SH-SY5Y (cell line): ENCODE data around the gene DLL3.

Source experiments
- GATA2 ChIP-seq: IDR thresholded peaks from 2 replicates; pipeline ENCODE4 v1.6.1; 2011; ENCODE audit warnings: mild to moderate bottlenecking, low read depth, low read length
- GATA3 ChIP-seq: IDR thresholded peaks from 2 replicates; pipeline ENCODE4 v1.6.1; 2011; ENCODE audit warnings: low read depth, mild to moderate bottlenecking, low read length, moderate library complexity

DLL3 gene

GRCh38 chr19:39506598-39506943 lies 7.8 kb downstream of the DLL3 start:
- no peak for TF ChIP-seq GATA2

- TF ChIP-seq GATA2: no peak
- TF ChIP-seq GATA3: no peak
Measured at GRCh38 chr19:39506944-39507714, 8.4 kb downstream of the DLL3 start.

GRCh38 chr19:39507715-39508364 lies 9.1 kb downstream of the DLL3 start:
- TF ChIP-seq GATA2 (peak; percentile 64; the same call in 1 of the 2 replicates), GATA3 (no peak)

DNA sequence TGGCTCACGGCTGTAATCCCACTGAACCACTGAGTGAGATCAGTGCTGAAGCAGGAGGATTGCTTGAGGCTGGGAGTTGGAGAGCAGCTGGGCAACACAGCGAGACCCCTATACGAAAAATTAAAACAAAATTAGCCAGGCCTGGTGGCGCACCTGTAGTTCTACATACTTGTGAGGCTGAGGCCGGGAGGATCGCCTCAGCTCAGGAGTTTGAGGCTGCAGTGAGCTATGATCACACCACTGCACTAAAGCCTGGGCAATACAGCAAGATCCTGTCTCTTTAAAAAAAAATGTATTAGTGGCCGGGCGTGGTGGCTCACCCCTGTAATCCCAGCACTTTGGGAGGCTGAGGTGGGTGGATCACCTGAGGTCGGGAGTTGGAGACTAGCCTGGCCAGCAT lies 9.9 kb downstream of the DLL3 start:
- no peak for TF ChIP-seq GATA3
- TF ChIP-seq GATA2: no peak

DNA sequence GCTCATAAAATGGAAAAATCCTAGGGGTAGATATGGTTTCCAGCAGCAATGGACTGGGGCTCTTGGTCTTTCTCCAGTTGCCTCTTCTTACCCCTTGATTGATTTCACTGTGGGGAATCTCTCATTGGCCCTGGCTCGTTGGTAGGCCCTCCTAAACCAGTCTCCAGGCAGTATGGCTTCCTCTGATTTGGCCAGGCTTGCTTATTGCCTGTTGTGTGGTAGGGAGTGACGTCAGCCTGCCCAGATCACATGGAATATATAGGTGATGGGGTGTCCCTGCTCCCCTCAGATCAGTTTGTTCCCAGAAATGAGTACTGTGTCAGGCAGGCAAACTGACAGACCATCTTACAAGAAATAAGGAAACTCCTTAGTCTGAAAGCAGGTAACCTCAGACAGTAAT lies 10.5 kb downstream of the DLL3 start:
- TF ChIP-seq GATA3: no peak
- TF ChIP-seq GATA2: no peak

- TF ChIP-seq GATA2: no peak
Measured at GRCh38 chr19:39512988-39513387, 14.2 kb downstream of the DLL3 start.

- TF ChIP-seq GATA3 (no peak), GATA2 (no peak)
Measured at GRCh38 chr19:39514840-39515550, 16.2 kb downstream of the DLL3 start, which contains the start of gene SELENOV. Gene SELENOV, plus strand, starts transcription at chr19:39515139. Its CDS starts 74 bp downstream, at chr19:39515213.

DNA sequence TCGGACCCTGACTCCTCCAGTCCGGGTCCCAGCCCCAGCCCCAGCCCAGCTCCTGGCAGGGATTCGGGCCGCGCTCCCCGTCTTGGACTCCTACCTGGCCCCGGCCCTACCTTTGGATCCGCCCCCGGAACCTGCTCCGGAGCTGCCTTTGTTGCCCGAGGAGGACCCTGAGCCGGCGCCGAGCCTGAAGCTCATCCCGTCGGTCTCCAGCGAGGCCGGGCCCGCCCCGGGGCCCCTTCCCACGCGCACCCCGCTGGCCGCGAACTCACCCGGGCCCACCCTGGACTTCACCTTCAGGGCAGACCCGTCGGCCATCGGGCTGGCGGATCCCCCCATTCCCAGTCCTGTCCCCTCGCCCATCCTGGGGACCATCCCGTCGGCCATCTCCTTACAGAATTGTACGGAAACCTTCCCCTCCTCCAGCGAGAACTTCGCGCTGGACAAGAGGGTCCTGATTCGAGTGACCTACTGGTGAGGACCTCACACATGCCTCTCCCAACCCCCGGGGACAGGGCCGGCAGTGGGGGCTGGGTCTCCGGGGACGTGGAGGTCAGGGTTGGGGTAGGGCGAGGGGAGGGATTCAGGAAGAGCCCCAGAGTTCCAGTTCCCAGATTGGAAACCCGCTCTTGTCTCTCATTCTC lies 16.9 kb downstream of the DLL3 start:
- no peak for TF ChIP-seq GATA2
- no peak for TF ChIP-seq GATA3

DNA sequence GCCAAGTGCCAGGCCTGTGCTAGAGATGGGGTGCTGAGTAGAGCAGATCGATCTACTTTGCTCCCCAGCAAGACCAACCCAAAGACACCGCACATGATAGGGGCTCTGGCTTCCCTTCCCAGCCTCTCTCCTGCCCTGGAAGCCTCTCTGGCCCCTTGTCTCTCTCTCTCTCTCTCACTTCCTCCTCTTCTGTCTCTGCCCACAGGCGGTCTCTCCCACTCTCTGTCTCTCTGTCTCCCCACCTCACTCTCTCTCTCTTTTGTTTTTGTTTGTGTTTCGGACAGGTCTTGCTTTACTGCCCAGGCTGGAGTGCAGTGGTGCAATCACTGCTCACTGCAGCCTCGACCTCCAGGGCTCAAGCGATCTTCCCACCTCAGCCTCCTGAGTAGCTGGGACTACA lies 17.5 kb downstream of the DLL3 start:
- no peak for TF ChIP-seq GATA3
- no peak for TF ChIP-seq GATA2

- TF ChIP-seq GATA2 (no peak), GATA3 (no peak)
Measured at GRCh38 chr19:39517432-39517831, 18.7 kb downstream of the DLL3 start.

DNA sequence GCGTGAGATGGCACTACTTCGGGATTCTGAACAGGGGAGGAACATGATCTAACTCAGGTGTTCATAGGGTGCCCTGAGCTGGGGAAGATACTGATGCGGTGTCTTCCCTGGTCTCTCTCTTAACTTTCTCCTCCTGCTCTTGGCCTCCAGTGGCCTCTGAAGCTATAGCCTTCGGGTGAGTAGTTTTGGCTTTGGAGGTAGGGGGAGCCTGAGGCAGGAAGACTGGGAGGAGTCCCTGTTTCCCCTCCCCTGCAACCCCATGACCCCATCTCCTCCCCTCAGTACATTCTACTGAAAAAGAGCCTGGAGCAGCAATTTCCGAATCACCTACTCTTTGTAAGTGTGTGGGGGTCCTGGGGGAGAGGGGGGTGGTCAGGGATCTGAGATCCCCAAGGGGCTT lies 19.7 kb downstream of the DLL3 start:
- TF ChIP-seq GATA3: no peak
- no peak for TF ChIP-seq GATA2

DNA sequence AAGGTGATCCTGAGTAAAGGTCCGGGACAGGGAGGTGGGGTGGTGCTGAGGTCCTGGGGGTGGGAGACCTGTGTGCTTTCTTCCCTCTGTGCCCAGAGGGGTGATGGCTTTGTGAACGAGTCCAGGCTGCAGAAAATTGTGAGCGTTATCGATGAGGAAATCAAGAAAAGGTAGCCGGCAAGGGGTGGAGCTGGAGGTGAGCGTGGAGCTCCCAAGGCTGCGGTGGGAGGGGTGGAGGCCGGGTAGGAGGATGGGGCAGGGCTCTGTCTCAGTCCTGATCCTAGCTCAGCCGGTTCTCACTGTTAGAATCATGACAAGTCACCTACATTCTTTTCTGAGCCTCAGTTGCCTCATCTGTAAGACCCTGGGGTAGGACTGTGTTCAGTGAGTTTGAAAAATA lies 20.2 kb downstream of the DLL3 start:
- TF ChIP-seq GATA3 (no peak), GATA2 (no peak)

GRCh38 chr19:39520541-39521484 lies 22.1 kb downstream of the DLL3 start:
- TF ChIP-seq GATA3: no peak
- TF ChIP-seq GATA2: no peak

GRCh38 chr19:39524495-39524894 lies 25.7 kb downstream of the DLL3 start:
- no peak for TF ChIP-seq GATA3
- TF ChIP-seq GATA2: no peak
